Aorta (tissue), 5 donors: Measurements from ENCODE around the gene PTH1R. TPM values are rescaled to one million over a fixed set of nuclear protein-coding genes. Genes with fewer than 3 reads are reported as not detected.

Experiments used
- ATAC-seq: fragments of 200-7000 bp; cut with Tn5 transposase; one replicate; pipeline ENCODE4 v1.9.1; 2022; ENCODE audit warnings: moderate library complexity; ENCODE audit not compliant: low FRiP score
- DNase-seq, 2 donors: peaks; one replicate each; pipeline ENCODE4 v3.0.0-alpha.2; 2020
- H3K27ac ChIP-seq, 2 donors: one replicate each; pipeline ENCODE4 v1.5.1; 2013; ENCODE audit warnings: low read length in 2 of 2, mild to moderate bottlenecking in 2 of 2, moderate library complexity in 2 of 2, control low read depth in 1 of 2, inconsistent platforms in 1 of 2, low read depth in 1 of 2
- H3K27me3 ChIP-seq, 2 donors: one replicate each; pipeline ENCODE4 v1.6.1; 2013; ENCODE audit warnings: control low read depth in 1 of 2, low read length in 1 of 2, mild to moderate bottlenecking in 1 of 2, moderate library complexity in 1 of 2; ENCODE audit not compliant: insufficient read depth in 2 of 2, control insufficient read depth in 1 of 2
- H3K36me3 ChIP-seq, 2 donors: one replicate each; pipeline ENCODE4 v1.6.1; 2013; ENCODE audit warnings: control low read depth in 1 of 2, low read length in 1 of 2, mild to moderate bottlenecking in 1 of 2; ENCODE audit not compliant: insufficient read depth in 2 of 2, control insufficient read depth in 1 of 2
- H3K4me1 ChIP-seq, 2 donors: one replicate each; pipeline ENCODE4 v1.6.1; 2013; ENCODE audit warnings: low read length in 2 of 2, control low read depth in 1 of 2, mild to moderate bottlenecking in 1 of 2, moderate library complexity in 1 of 2; ENCODE audit not compliant: insufficient read depth in 2 of 2, control insufficient read depth in 1 of 2
- H3K4me3 ChIP-seq, 2 donors: one replicate each; pipeline ENCODE4 v1.5.1; 2013; ENCODE audit warnings: low read length in 2 of 2, control low read depth in 1 of 2, mild to moderate bottlenecking in 1 of 2
- H3K9me3 ChIP-seq: one replicate; pipeline ENCODE4 v1.6.1; 2013; ENCODE audit warnings: mild to moderate bottlenecking, low read length; ENCODE audit not compliant: control insufficient read depth
- WGBS, 2 donors: extraction: QIAGEN DNeasy Blood & Tissue Kit; methylation state at CpG; one replicate each; pipeline ENCODE4 v1.1.7; 2013; 5-methylcytosine and 5-hydroxymethylcytosine counted together
- intact Hi-C, 2 donors: fragments of 100-400 bp; cut with DNase I; formaldehyde crosslinking; loops; one replicate each; pipeline versions ENCODE4 v1.14.2 to v1.15.0; 2022
- polyA plus RNA-seq, 2 donors: library from polyadenylated mRNA; stranded (reverse); fragments of 200-250 nt; gene quantifications; one replicate each; pipeline ENCODE4 v1.2.3, GENCODE V29; 2013
- total RNA-seq, 2 donors: library from RNA; stranded (reverse); fragmentation: NEBNext Ultra II Directional; extraction: Animal tissue kit (Norgen Biotek cat#: 25700); gene quantifications; one replicate each; pipeline ENCODE4 v1.2.1, GENCODE V29; 2021
- donor health status: healthy with polysubstance abuse.
- donor health status: Bipolar disorder and iron deficiency.
- donor health status: DM: no; HTN: no; CAD: no.
- donor health status: DM: no; HTN: no; CAD: no.
- donor health status: DM: yes; HTN: yes; CAD: no.

PTH1R gene
- total and polyA plus RNA-seq, 4 donors = 6.6 to 38.6 (median 7.6) TPM

DNA sequence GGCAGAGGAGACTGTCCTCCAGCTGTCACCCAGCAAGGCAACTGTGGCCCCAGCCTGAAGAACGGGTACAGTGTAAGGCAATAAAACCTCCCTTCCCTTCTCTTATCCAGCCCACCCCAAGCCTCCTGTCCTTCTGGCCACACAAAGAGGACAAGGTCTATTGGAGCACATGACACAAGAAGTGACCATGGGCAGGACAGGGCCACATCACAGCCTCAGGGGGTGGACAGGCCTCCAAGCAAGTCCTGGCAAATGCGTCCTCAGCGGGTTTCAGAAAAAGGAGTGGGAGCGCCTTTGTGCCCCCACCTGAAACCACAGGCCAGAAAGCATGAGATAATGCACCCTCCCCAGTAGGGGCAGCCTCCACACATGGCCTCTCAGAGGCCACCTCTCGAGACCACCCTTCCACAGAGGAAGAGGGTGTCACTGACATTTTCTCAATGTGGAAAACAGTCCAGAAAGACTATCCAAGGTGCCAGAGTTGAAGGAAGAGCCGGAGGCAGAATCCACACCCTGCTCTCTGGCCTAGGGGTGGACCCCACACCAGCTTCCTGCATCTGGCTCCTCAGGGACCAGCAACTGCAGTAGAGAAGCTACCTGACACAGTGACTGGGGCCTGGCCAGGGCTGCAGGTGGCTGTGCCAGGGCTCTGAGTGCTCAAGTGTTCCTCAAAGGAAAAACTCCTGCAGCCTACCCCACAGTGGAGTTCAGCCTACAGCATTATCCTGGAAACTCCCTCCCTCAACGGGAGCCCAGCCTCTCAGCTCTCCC lies 55.1 kb downstream of the PTH1R start:
- Histone ChIP-seq H3K9me3 (no peaks in the 10 kb centered on the region), H3K4me1 (peaks cover 9 to 19% of the 10 kb centered on the region in 2 donors), H3K36me3 (no peaks in the 10 kb centered on the region), H3K27me3 (no peaks in the 10 kb centered on the region), H3K27ac (peak overlapping the region in 1 of 2 donors; percentile 84), H3K4me3 (no peak overlapping the region)
- intact Hi-C loops = loop anchor here in 1 of 2 donors (10.0 kb wide), 1 partner anchor 232 kb away; the partner anchor contains the start of gene SETD2
- 72 to 74% methylated on average over 7 of the region's 7 CpGs for WGBS, 2 donors
- no peak for ATAC-seq
- peak in 1 of 2 donors; percentile 55 for DNase-seq

DNA sequence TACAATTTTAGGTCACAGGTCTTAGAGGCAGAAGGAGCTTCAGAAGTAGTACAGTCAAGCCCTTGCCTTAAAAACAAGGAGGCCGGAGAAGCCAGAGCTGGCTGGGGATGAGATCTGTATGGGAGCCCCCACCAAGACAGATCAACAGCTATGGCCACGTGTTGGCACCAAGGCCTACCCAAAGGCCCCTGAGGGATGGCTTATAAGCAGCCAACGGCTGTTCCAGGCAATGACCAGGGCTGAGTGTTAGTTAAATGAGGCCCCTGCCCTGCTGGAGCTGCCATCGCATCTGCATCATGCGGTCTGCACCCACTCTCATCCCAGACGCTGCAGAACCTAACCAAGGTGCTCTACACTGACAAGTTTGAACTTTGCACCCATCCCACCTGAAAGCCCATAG lies 55.7 kb downstream of the PTH1R start:
- ATAC-seq (no peak), DNase-seq (peak in 1 of 2 donors; percentile 27)
- Histone ChIP-seq H3K27me3 (no peaks in the 10 kb centered on the region), H3K4me1 (peaks cover 9 to 19% of the 10 kb centered on the region in 2 donors), H3K36me3 (no peaks in the 10 kb centered on the region), H3K27ac (peak overlapping the region in 1 of 2 donors; percentile 84), H3K4me3 (no peak overlapping the region), H3K9me3 (no peaks in the 10 kb centered on the region)
- WGBS, 2 donors = 26 to 35% methylated on average over 6 of the region's 6 CpGs
- intact Hi-C loops = loop anchor here in 1 of 2 donors (10.0 kb wide), 1 partner anchor 232 kb away; the partner anchor contains the start of gene SETD2

DNA sequence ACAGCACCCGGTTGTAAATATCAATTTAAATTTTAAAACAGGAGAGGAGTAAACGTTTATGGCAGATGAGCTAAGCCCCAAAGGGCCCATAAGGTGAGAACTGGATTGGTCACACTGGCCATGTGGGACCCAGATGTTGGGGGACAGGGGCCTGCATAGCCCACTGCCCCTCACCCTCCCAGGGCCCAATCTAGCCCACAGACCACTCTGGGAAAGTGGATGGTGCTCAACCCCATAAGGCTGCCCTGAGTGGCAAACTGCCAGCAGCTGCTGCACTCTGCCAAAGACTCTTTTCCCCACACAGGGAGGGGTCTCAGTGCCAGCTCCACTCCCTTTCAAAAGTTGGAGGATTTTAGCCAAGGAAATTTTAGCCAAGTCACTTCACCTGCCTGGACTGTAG lies 56.6 kb downstream of the PTH1R start:
- peak in 1 of 2 donors; percentile 79 for DNase-seq
- Histone ChIP-seq H3K27me3 (no peaks in the 10 kb centered on the region), H3K36me3 (no peaks in the 10 kb centered on the region), H3K4me3 (no peak overlapping the region), H3K9me3 (no peaks in the 10 kb centered on the region), H3K4me1 (peaks cover 9 to 19% of the 10 kb centered on the region in 2 donors), H3K27ac (peak overlapping the region in 1 of 2 donors; percentile 77)
- WGBS, 2 donors = 23 to 36% methylated on average over 2 of the region's 2 CpGs
- intact Hi-C loops = loop anchor here (2.0 to 10.0 kb wide), 2 partner anchors 43 to 231 kb away; partner anchors contain the start of genes CCDC12 (in 1 of the 2) and SETD2 (in 1 of the 2)
- no peak for ATAC-seq

DNA sequence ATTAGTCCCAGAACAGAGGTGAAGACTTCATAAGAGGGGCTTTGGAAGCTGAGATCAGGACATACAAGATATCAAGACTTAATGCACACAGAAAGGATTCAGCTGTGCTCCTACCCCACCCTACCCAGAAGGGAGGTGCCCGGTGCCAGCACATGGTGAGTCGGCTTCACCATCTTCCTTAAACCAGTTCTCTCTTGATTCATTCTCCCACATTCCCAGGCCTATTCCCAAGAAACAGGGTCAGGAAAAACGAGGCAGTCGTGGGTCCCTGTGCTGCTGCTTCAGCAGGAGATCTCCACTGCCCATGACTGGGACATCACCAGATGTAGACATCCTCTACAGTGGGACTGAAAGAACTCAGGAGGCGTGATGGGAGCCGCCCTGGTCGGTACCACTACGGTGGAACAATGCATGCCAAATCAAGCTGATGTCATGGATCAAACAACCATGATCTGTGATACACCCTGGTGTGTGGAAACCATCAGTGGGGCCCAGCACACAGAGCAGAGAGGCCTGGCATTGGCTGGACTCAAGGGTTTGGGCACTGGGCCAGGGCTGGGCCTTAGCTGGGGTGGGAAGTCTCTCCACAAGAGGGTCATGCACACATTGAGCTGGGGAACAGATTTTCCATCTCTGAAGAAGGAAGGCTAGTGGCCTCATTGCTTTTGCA lies 57.1 kb downstream of the PTH1R start:
- DNase-seq = peak in 1 of 2 donors; percentile 81
- Histone ChIP-seq H3K4me3 (no peak overlapping the region), H3K9me3 (no peaks in the 10 kb centered on the region), H3K27ac (peak overlapping the region; percentile 39 to 77), H3K4me1 (peaks cover 7 to 19% of the 10 kb centered on the region in 2 donors), H3K27me3 (no peaks in the 10 kb centered on the region), H3K36me3 (no peaks in the 10 kb centered on the region)
- WGBS, 2 donors = 36 to 38% methylated on average over 8 of the region's 8 CpGs
- intact Hi-C loops = loop anchor here (1.0 to 10.0 kb wide), 3 partner anchors 42 to 230 kb away; partner anchors contain the start of genes CCDC12 (in 2 of the 2) and SETD2 (in 1 of the 2)
- peak; percentile 2 for ATAC-seq

DNA sequence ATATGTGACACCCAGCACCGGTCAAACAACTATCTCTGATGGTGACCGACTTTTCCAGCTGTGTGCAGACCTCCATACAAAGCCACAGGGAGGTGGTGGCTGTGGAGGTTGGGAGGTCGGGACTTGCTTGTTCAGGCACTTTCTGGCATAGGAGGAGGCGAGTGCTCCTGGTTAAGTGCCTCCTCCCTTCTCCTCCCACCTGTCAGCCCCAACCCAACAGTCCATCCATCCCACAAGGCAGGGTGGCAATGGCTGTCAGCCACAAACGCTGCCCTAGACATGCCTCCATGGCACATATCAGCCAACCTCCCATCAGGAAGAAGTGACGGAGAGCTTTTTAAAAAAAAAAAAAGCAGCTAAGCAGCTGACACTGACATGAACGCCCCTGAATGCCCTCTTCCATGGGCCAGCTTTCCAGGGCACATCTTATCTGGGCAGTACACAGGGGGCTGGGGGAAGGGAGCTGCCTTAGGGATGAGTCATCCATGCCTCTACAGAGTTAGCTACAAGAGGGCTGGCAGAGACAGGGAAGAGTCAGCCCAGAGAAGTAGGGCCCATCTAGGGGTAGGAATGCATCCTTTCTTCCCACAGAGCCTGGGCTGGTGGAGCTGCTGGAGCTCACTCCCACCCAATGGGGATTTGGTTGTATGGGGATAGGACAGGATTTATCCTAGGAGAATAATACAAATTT lies 57.8 kb downstream of the PTH1R start:
- intact Hi-C loops = loop anchor here (1.0 to 10.0 kb wide), 3 partner anchors 41 to 229 kb away; partner anchors contain the start of genes CCDC12 (in 2 of the 2) and SETD2 (in 1 of the 2)
- peaks cover 7 to 17% of the 10 kb centered on the region in 2 donors for H3K4me1 ChIP-seq
- WGBS, 2 donors = 28 to 34% methylated on average over 7 of the region's 7 CpGs
- H3K27ac ChIP-seq = peak overlapping the region; percentile 39 to 77
- H3K9me3 ChIP-seq = no peaks in the 10 kb centered on the region
- DNase-seq (peak; percentile 93), ATAC-seq (peak; percentile 93)
- H3K36me3 ChIP-seq = no peaks in the 10 kb centered on the region
- H3K27me3 ChIP-seq = no peaks in the 10 kb centered on the region
- H3K4me3 ChIP-seq = no peak overlapping the region

DNA sequence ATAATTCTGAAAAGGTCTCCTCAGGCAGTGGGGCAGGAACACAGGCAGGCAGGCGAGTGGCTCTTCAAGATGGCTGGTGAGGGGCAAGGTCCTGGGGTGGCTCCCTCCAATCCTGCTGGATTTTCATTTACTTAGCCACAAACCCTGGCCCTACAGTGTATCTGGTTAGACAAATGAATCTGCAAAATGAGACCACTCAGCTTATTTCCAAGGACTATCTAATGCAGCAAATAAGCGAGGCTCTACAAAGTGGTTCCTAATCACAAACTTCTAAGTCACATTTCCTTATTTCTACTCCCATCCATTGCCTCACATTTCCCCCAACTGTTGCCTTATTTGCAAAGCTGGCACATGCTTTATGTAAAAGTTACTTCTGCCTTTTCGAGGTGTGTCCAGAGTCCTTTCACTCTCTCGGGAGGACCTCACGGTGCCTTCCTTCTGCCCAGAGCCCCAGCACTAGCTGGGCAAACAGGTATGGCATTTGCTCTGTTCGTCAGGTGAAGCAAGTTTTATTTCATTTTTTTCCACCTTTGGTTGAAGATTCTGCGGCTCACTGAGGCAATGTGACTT lies 58.6 kb downstream of the PTH1R start:
- H3K4me1 ChIP-seq = peaks cover 7 to 15% of the 10 kb centered on the region in 2 donors
- WGBS, 2 donors = 66 to 67% methylated on average over 7 of the region's 7 CpGs
- no peaks in the 10 kb centered on the region for H3K9me3 ChIP-seq
- peak overlapping the region; percentile 44 to 84 for H3K27ac ChIP-seq
- H3K36me3 ChIP-seq = no peaks in the 10 kb centered on the region
- no peaks in the 10 kb centered on the region for H3K27me3 ChIP-seq
- intact Hi-C loops = loop anchor here (1.0 to 10.0 kb wide), 3 partner anchors 40 to 229 kb away; partner anchors contain the start of genes CCDC12 (in 2 of the 2) and SETD2 (in 1 of the 2)
- ATAC-seq (no peak), DNase-seq (peak in 1 of 2 donors; percentile 43)
- no peak overlapping the region for H3K4me3 ChIP-seq

DNA sequence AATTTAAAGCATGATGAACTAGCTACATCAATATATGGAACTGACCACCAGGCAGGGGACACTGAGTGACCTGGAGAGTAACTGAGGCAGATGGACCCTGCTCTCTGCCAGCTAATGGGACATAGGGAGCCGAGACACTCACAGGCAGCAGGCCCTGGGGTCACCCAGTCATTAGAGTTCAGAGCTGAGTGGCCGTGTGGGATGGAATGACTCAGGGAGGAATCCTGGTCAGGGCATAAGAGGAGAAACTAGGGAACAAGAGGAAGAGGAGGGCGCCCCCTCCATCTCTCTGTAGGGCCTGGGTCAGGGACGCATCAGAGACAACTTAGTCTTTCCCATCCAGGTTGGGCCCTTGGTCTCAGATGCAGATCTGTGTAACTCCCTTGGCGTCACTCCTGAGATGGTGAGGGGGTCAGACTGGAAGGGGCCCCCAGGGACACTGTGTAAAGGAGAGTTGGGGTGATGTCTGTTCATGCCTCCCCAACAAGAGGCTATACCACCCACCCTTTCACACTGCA lies 59.3 kb downstream of the PTH1R start:
- Histone ChIP-seq H3K4me1 (peaks cover 3 to 8% of the 10 kb centered on the region in 2 donors), H3K4me3 (no peak overlapping the region), H3K36me3 (no peaks in the 10 kb centered on the region), H3K9me3 (no peaks in the 10 kb centered on the region), H3K27me3 (no peaks in the 10 kb centered on the region), H3K27ac (peak overlapping the region; percentile 44 to 72)
- ATAC-seq (no peak), DNase-seq (peak in 1 of 2 donors; percentile 48)
- 73 to 77% methylated on average over 5 of the region's 5 CpGs for WGBS, 2 donors
- intact Hi-C loops = loop anchor here in 1 of 2 donors (10.0 kb wide), 1 partner anchor 228 kb away; the partner anchor contains the start of gene SETD2
